HG03432 (cell line): Measurements from ENCODE around the gene FOCAD.

Experiments used
- ATAC-seq: cut with Tn5 transposase; IDR thresholded peaks from one replicate; pipeline ENCODE4 v1.9.1; 2021; ENCODE audit warnings: mild to moderate bottlenecking, moderate library complexity; ENCODE audit not compliant: unreplicated experiment

FOCAD gene

DNA sequence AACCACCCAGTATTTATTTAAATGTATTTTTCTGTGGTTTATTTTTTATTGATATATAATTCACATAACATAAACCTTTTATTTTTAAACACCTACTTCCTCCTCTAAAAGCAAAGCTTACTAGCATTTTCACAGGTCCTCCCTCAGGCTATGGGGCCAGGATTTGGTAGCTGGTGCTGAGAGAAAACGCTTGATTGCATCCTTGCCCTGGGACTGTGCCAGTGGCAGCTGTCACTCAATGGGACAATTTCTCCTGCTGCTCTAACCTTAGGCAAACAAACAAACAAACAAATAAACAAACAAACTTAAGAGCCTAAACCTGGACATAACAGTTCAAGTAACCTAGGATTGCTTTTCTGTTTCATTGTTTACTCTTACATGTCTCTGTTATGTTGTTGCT is 102.7 kb downstream of the FOCAD start:
- no peak for ATAC-seq

DNA sequence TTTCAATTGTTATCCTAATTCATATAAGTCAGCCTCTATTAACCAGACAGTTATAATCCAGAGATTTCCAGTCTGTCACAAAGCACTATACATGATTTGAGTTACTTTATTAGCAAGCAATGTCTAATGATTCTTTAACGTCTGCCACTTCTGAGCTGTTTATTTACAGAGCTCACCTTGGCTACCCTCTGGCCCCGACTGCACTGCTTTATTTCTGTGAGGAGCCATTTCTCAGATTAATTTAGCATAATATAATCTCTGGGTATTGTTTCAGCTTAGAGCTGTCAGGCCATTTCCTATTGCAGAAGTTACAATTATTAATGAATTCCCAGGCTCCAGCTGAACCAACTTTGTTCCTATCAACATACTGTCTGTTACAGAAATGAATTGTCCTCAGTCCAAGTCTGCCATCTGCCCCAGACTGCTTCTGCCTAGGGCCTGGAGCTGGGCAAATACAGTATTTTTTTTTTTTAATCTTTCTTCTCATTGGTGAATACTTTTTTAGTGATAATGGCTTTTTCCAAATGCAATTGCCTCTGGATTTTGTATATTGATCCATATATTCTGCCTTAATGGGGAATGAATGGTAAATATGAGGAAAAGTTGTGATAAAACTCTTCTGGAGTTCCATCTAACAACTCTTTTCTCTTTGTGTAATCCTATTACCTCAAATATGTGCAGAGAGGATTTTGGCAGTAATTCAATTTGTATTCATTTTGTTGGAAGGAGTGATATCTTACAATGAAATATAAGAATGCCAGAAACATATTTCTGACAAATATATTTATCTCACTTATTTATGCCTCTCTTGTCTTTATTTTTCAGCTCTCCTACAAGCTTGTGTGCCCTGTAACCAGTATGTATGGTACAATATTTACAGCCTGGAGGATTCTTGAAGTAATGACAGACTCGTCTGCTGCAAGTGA is 104.7 kb downstream of the FOCAD start:
- ATAC-seq = no peak

DNA sequence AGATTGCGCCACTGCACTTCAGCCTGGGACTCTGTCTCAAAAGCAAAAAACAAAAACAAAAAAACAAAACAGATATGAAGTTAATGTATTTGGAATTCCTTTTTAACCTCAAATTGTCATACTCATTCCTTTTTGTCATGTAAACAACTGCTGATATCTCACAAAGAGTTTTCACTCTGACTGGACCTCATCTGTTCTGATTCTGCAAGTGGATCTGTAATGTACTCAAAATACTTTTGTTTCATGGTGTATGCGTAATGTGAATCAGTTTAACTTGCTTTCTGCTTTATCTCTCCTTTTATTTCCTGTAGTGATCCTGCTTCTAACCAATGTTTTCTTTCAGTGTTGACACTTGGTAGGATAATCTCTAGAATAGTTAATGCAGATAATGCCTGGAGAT is 106.7 kb downstream of the FOCAD start:
- ATAC-seq = no peak

DNA sequence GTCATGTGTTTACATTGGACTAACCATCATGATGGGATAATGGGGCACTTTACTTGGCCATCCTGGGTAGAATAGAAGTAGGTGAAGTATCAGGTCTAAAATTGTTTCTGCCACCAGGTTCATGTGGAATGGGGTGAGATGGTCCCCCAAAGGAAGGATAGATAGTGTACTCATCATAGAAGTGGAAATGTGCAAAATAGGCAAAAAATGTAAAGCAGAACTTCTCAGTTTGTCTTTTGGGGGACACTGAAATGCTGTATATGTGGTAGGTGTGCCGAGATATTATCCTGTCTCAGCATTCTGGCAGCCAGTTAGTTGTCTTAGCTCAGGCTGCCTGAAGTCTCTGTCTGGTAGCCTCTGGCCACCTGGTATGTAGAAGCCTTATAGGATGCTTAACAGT is 107.6 kb downstream of the FOCAD start:
- no peak for ATAC-seq

DNA sequence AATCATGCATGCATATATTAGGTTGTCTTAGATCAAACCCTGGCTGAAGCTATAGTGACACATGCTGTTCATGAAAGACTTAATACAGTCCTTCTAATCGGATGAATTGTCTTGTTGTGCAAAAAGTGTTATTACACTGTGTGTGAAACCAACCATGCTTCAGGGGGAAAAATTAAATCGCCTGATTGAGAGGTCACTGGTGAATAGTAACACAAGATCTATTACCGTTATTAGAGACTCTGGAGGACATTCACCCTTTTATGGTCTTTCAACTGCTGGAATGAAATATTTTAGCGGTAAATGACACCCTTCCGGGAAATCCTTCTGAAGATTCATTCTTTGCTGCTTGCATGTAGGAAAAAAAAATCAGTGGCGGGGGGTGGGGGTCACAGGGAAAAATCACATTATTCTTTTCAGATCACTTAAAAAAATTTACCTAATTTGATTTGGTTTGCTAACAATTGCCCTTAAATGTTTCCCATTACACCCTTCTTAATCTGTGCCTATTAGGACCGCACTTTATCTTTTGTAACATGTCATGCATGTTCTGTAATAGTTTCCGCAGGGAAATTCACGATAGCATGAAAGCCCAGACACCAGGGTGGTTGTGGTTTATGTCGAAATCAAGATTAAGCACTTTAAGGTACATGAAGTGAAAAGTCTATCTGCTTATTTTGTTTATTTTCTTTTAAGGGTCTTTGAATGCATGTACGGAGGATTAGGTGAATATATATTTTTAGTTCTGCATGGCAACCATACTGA is 120.6 kb downstream of the FOCAD start:
- no peak for ATAC-seq

DNA sequence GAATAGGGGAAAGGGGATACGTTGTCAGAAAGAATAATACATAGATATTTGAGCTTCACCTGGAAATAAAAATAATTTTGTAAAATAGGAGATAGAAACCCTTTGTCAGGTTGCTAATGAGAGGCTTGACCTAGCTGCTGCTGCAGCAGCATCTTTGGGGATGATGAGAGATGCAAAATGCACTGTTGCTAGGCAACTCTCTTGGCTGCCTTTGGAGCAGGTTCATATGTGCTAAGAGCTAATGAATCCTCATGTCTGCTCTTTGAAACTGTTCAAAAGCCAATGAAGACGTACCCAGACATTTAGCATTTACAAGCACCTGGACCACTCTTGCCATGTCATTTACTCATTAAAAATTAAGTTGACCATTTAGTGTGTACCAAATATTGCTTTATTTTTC is 121.7 kb downstream of the FOCAD start:
- no peak for ATAC-seq

DNA sequence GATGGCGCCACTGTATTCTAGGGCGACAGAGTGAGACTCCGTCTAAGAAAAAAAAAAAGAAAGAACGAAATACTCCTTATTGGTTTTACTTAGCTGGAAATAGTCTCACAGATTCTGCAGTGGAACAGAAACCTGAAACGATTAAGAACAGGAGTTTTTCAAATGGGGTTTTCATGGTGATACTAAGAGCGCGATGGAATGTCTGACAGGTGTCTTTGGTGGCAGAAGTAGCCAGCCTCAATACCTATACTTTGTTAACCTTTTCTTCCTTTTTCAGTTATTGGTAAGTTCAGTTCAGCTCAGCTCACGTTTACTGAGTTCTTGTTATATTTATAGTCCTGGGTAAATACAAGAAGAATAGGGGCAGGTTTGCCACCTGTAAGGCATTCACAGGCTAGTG is 123.9 kb downstream of the FOCAD start:
- ATAC-seq = no peak

DNA sequence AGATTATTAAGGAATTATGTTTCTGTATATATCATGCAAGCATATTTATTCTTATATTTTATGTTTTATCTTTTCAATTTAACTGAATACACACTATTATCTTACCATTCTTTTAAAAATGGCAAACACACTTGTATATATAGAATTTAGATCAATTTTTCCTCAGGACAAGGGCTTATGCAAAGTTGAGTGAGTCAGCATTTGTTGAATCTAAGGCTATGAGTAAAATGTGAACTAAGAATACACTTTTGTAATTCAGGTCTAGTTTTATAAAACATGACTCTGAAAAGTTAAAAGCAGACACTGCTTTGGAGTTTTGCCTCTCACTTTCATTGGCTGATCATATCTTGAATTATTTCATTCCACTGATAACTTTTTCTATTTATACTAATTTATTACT is 127.8 kb downstream of the FOCAD start:
- no peak for ATAC-seq

DNA sequence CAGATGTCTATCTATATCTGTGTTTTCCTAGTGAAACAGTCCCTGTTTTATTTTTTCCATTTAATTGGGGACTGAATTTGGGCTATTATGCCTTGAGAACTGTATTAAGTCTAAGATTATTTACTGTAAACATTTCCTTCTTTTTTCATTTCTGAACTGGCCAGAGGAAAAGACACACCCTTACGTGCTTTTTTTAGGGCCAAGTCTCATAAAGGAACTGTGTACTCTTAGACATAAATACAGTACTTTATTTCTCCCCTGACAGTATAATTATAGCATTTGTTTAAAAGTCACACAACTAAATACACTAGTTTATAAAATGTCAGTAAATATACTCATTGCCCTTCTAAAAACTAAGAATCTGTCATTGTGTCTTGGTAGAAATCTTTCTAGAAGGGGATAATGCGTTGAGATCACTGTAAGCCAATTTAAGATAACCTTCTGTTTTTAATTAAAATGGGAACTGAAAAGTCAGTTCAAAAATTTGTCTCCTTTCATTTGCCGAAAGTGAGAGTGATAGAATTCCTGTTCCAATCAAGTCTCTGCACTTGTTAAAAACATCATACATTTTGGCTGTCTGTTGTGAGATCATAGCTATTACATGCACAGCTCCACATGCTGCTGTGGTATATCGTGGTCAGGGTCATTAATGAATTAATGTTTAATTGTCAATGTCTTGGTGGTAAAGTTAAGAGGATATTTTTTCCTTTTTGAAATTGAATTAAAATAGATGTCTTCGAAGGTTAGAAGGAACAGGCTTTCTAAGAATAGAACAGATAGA is 132.1 kb downstream of the FOCAD start:
- no peak for ATAC-seq

DNA sequence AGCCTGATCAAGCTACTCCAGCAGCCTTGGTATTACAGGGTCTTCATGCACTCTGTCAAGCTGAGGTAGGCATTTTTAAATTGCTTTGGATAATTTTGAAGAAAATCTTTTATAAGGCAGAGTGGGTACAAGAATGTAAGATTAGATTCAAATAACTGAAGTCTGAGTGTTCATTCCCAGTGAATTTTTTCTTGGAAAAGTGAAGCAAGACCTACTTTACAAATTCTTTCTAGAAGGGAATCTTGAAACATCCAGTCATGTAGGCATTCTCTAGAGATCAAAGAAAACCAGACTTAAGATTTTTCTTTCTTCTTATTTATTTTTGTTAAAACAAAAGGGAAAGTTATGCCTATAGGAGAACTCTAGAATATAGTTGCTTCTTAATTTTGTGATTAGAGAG is 139.0 kb downstream of the FOCAD start:
- no peak for ATAC-seq

DNA sequence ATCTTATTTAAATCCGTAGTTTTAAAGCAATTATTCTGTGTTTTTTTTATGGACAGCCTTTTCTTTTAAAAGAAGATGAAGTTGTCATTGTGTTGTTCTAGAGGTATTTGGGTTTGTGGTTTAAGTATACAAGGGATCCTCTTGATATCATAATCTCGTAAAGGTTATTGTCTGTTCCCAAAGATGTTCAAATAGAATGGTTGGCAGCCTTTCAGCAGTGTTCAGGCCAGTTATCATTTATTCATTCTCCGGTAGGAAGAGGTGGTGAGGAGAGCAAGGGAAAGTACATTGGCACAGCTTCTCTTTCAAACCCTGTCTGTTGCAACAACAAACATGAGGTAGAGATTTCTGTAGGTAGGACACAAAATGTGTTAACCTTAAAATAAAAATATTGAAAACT is 147.0 kb downstream of the FOCAD start:
- no peak for ATAC-seq

DNA sequence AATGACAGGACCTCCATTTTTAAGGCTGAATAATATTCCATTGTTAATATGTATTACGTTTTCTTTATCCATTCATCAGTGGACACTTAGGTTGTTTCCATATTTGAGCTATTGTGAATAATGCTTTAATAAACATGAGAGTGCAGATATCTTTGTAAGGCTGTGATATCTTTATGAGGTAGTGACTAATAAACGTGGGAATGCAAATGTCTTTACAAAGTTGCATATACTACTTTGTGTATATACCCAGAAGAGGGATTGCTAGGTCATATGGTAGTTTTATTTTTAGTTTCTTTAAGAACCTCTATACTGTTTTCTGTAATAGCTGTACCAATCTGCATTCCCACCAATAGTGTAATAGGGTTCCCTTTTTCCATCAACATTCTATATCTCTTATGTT is 148.7 kb downstream of the FOCAD start:
- ATAC-seq = no peak

DNA sequence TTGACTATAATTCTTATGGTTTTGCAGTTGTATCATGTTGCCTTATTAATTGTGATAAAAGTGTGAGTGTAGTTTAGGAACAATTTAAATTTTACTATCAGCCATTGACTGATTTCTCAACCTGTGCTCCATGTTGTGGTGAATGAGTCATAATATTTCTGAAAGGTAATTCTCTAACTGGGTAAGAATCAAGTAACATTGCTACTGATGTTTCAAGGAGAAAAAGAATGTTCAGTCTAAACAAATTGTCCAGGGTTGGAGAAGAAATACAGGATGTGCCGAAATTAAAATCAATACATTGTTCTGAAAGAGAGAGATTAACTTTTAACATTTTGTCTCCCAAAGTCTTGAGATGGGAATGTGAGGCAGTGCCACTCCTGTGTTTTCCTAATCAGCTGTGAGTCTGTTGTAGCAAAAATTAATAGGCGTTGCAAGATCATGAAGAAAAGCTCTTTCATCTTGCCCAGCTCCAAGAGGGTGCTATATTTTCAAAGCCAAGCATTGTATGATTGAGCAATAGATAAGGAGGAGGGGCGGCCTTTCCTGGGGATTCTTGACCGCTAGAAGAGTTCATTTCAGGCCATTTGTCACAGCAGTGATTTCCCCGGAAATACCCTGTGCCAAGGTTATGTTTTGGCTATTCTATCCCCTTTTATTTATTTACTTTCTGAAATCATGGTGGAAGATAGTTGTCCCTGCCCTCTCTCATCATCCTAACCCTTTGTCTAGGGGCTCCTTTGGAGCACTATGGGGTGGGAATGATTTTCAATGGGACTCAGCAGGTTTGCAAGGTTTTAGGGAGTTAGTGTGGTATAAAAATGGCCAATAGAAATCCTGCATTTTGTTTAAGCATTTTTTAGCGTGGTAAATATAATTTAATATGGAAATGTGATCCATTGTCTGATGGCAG is 151.6 kb downstream of the FOCAD start:
- ATAC-seq = no peak

DNA sequence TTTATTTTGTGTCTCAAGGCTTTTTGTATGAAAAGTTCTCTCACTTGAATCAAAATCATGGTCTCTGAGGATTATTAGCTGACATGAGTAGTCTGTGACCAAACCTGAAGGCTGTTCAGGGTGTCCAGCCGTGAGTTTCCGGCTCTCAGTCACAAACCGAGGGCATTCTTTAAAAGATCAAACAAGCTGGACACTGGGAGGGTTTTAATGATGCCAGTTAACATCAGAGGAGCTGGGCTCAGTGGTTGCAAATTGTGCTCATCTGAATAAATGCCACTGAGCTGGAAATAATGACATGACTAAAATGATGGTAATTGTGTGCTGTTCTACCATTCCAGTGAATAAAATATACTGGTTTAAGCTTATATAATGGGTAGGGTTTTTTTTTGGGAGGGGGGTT is 153.1 kb downstream of the FOCAD start:
- ATAC-seq = no peak

DNA sequence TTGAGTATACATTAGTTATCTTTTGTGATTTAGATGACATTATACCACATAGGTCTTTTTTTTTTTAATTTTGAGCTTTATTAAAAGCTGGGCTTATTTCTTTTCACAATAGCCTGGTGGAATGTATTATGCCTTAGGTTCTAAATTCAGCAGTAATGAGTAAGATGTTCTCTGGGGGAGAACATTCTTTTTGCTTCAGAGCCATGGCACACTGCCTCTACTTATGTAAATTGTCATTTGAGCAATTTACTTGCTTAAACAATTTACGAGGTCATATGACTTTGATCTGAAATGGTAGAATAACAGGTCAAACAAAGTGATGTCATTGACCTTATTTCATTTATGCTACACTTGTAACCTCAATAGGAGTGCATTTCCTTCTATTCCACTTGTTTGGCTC is 154.2 kb downstream of the FOCAD start:
- no peak for ATAC-seq

DNA sequence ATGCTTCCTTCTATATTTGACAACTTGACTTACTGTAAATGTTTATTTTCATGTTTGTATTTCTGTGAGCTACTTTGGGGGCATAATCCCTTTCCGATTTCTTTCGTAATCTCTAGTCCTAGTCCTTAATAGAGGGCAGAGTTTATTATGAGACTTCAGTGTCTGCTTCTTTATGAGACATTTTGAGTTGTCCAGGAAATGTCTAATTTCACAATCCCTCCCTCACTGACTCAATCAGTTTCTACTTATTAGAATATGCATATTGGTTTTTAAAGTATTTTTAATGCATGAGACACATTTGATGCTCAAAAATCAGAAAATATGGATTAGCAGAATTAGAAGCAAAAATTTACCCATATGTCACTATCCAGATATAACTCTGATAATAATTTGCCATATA is 160.9 kb downstream of the FOCAD start:
- ATAC-seq = no peak

DNA sequence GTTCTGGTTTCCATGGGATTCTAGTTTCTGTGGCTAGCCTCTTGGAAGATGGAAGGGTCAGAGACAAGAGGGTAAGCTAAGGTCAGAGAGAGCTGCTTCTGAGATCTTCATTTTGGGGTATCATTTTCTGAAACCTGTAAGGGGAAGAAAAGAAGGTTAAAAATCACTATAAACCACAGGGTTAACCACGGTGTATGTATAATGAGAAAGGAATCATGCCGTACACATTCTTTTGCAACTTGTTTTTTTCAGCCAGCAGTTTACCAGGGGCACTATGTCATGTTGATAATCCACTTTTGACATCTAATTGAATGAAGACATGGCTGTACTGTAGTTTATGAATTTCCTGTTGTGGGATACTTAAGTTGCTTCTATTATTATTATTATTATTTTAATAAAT is 164.4 kb downstream of the FOCAD start:
- ATAC-seq = no peak

DNA sequence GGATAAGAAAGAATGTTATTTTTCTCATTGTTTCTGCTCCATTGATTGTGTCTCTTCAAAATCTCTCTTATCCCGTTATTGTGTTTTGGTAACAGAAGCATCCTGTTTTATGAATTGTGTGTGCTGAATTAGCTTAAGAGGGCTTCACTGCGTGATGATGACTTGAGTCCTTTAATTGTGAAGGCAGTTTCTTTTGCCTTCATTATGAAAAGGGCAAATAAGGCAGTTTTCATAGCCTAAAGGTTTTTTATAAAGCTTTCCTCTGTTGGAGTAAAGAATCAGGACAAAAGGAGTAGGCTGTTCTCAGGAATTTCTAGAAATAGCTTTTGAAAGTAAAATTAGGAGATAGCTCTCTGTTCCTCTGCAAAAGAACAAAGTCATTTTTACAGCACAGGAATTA is 169.8 kb downstream of the FOCAD start:
- ATAC-seq = no peak

DNA sequence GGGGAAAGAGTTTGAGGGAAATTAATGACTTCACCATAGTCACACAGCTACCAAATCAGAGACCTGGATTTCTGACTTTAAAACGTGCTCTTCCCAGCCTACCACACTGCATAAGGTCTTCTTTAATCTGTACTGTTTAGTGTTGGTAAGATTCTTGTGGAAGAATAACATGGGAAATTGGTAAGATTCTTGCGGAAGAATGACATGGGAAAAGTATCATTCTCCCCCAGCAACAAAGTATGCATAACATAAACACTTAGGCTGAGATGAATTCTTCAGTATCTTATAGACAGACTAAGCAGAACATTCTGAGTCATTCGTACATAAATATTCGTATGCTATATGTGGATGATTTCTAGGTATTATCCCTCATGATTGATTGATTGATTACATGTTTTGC is 170.4 kb downstream of the FOCAD start:
- no peak for ATAC-seq

DNA sequence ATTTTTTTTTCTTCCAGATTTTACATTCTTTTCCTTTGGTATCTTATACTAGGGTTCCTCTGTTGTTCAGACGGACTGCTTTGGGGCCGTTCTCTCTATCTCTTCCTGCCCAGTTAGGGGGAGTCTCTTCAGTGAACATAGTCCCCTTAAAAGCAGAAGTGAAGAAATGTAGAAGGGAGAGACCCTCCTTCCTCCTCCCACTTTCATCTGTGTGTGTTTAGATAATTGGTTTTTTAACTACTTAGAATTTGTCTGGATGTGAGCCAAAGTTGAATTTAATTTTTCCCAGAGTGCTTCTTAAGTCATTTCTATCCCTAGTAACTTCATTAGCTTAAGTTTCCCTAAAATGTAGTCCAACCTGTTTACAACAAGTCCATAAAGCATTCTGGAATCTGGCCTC is 179.9 kb downstream of the FOCAD start:
- ATAC-seq = no peak

DNA sequence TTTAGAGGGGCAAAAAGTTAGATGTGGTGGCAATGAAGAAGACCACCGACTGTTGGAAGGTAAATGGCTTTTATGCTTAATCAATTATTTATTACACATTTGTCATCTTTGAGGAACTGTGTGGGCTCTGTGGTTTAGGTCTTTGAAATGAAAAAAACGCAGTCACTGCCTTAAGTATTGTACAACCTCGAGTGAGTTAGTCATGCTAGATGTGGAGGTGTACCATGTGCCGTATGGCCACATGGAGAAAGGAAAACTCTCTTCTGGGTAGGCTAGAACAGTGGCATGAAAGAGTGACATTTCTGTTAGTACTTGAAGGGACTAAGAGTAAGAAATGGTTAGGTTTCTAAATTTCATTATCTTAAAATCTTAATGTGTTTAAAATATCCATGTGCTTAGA is 181.3 kb downstream of the FOCAD start:
- ATAC-seq = no peak
